ENCODE results near the gene MNT. TPM values are rescaled to one million over a fixed set of nuclear protein-coding genes. Genes with fewer than 3 reads are reported as not detected.

Gene MNT
- polyA plus RNA-seq, 3 donors: 4.9 to 23.7 (median 23.1) TPM

- H3K27ac ChIP-seq (ENCODE audit: low read depth, low read length): no peak overlapping the region
- WGBS, 3 donors: 88 to 92% (median 90%) methylated on average over 33 to 41 of the region's 41 CpGs
Measured at GRCh38 chr17:2387086-2388019, 13.5 kb downstream of the MNT start.

GRCh38 chr17:2386400-2387085 lies 14.3 kb downstream of the MNT start:
- WGBS, 3 donors: 75 to 86% (median 84%) methylated on average over 16 to 22 of the region's 22 CpGs
- no peak overlapping the region for H3K27ac ChIP-seq (ENCODE audit: low read depth, low read length)

DNA sequence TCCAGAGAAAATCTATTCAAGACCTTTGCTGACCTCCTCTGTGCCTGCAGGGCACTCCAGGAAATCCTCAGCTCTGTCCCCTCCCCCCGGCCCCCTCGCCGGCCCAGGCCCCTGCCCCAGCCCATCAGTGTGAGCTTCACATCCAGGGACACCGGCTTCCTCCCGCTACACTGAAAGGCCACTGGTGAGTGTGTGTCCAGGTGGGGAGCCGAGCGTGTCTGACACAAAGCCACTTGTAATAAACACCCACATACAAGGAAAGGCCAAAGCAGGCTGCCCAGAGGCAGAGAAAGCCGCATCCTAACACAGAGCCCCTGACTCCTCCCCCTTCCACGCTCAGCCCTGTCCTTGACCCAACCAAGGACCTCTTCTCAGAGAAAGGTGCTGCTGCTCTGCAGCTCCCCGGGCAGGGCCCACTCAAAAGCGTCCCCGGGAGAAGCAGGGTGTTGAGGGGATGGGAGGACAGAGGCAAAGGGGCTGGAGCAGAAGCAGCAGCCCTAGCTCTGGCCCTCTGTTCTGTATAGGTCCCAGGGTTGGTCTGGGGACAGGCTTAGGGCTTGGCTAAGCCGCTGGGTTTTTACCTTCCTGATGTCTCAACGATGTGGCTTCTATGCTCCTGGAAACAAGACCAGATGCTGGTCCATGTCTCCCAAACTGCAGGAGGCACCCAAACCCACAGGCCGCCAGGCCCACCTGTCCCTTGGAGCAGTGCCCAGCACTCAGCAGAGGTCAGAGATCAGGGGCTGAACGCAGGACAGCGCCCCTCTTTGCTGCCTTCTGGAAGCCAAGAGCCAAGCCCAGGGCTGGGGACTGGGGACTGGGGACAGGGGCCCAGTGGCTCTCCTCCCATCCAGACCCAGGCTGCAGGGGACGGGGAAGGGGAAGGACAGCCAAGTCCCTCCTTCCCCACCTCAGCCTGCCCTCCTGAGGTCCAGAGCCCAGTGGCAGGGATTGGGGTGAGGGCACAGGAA lies 15.3 kb downstream of the MNT start:
- H3K27ac ChIP-seq (ENCODE audit: low read depth, low read length): no peak overlapping the region
- 68 to 77% (median 71%) methylated on average over 18 of the region's 18 CpGs for WGBS, 3 donors

GRCh38 chr17:2384439-2385127 lies 16.3 kb downstream of the MNT start:
- H3K27ac ChIP-seq (ENCODE audit: low read depth, low read length): no peak overlapping the region

DNA sequence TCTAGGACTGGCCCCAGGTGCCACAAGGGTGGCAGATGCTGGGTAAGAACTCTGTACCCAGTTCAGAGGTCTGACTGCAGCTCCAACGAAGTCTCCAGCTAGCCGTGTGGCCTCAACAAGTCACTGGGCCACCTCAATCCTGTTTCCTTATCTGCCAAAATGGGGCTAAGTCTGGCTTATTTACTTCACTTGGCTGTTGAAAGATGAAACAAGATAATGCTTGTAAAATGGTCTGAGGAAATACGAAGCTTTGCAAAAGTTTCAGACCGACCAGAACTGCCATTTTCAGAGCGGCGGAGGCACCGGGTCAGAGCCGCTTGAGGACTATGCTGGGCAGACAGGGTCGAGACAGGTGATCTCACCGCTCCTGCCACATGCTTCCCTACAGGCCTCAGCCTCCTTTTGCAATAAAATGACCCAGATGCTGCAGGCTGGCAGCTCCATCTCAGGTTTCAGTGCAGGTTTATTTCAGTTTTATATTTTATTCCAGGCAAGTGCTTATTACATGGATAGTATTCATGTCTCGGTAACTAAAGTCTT lies 17.2 kb downstream of the MNT start:
- no peak overlapping the region for H3K27ac ChIP-seq (ENCODE audit: low read depth, low read length)
- 82 to 92% (median 90%) methylated on average over 11 of the region's 11 CpGs for WGBS, 3 donors

More at GRCh38 chr17:2384439-2385127, 16.3 kb downstream of the MNT start:
- 77 to 82% (median 77%) methylated on average over 21 to 22 of the region's 22 CpGs for WGBS, 3 donors

GRCh38 chr17:2380950-2381649 lies 19.8 kb downstream of the MNT start:
- no peak overlapping the region for H3K27ac ChIP-seq (ENCODE audit: low read depth, low read length)
- 74 to 81% (median 76%) methylated on average over 15 of the region's 15 CpGs for WGBS, 3 donors

- H3K27ac ChIP-seq (ENCODE audit: low read depth, low read length): no peak overlapping the region
- 78 to 85% (median 82%) methylated on average over 16 of the region's 16 CpGs for WGBS, 3 donors
Measured at GRCh38 chr17:2380226-2380922, 20.5 kb downstream of the MNT start.

DNA sequence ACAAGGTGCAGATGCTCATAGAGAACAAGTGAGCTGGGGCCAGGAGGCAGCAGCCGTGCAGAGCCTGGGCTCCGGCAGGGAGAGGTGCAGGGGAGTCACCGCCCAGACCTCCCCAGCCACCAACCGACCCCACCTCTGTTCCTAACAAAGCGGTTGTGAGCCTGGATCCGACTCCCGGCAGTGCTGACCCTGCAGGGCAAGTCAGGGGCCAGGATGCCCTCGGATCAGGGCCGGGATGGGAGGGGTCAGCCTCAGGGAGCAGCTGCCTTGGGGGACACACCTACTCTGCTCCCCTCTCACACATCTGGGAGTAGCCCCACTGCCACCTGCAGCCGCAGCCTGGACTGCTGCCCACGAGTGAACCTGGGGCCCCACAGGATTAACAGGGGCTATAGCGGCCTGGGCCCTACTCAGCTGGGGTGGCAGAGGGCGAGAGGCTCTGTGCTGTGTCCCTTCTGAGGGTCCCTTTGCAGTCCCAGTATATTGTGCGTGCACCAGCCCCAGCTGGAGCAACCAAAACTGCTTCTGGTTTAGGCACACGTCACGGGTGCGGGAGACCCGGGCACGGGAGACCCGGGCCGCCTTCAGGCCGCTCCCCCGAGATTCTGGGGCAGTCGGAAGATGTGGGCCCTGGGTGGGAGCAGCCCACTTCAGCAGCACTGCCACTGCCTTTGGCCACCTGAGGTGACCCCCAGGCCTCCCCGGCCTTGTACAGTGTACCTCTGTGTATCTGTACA lies 21.2 kb downstream of the MNT start:
- WGBS, 3 donors: 86 to 89% (median 88%) methylated on average over 25 of the region's 25 CpGs
- no peak overlapping the region for H3K27ac ChIP-seq (ENCODE audit: low read depth, low read length)

GRCh38 chr17:2378905-2379304 lies 22.0 kb downstream of the MNT start:
- WGBS, 3 donors: 90 to 94% (median 93%) methylated on average over 11 of the region's 11 CpGs
- no peak overlapping the region for H3K27ac ChIP-seq (ENCODE audit: low read depth, low read length)

GRCh38 chr17:2377659-2378058 lies 23.2 kb downstream of the MNT start:
- WGBS, 3 donors: 86 to 90% (median 89%) methylated on average over 10 of the region's 10 CpGs

DNA sequence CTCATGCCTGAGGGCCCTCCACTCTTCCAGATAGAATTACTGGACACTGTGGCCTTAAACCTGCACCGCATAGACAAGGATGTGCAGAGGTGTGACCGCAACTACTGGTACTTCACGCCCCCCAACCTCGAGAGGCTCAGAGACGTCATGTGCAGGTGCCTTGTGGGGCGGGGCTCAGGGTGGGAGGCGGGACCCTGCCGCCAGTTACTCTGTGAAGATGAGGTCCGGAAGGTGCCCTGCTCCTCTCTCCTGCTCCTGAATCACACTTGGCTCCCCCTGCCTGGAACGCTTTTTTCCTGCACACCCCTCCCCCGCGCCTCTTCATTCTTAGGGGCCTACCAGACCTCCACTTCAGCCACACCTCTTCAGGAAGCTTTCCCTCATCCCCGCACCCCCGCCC lies 24.8 kb downstream of the MNT start:
- 89 to 91% (median 91%) methylated on average over 14 of the region's 14 CpGs for WGBS, 3 donors
- no peak overlapping the region for H3K27ac ChIP-seq (ENCODE audit: low read depth, low read length)

More at GRCh38 chr17:2377659-2378058, 23.2 kb downstream of the MNT start:
- no peak overlapping the region for H3K27ac ChIP-seq (ENCODE audit: low read depth, low read length)

- 89 to 94% (median 91%) methylated on average over 19 of the region's 19 CpGs for WGBS, 3 donors
- H3K27ac ChIP-seq (ENCODE audit: low read depth, low read length): no peak overlapping the region
Measured at GRCh38 chr17:2375406-2375805, 25.5 kb downstream of the MNT start.

GRCh38 chr17:2374549-2375285 lies 26.1 kb downstream of the MNT start:
- WGBS, 3 donors: 80 to 87% (median 83%) methylated on average over 11 of the region's 11 CpGs
- H3K27ac ChIP-seq (ENCODE audit: low read depth, low read length): no peak overlapping the region

GRCh38 chr17:2373179-2373578 lies 27.7 kb downstream of the MNT start:
- WGBS, 3 donors: 94 to 95% (median 95%) methylated on average over 18 of the region's 18 CpGs
- H3K27ac ChIP-seq (ENCODE audit: low read depth, low read length): no peak overlapping the region

- no peak overlapping the region for H3K27ac ChIP-seq (ENCODE audit: low read depth, low read length)
- 88 to 93% (median 91%) methylated on average over 15 to 16 of the region's 16 CpGs for WGBS, 3 donors
Measured at GRCh38 chr17:2372681-2373080, 28.2 kb downstream of the MNT start.
